ENCODE data around the gene CHD9.

GRCh38 chr16:53369921-53370320 is 315.1 kb downstream of the CHD9 start:
- no peak for TF ChIP-seq CTCF (IDR thresholded peaks at IDR 0.05)
- TF ChIP-seq POLR2AphosphoS5 (IDR thresholded peaks at IDR 0.05) = no peak
- TF ChIP-seq POLR2A (IDR thresholded peaks at IDR 0.05) = no peak

Measured in sigmoid colon (tissue), 4 donors.